Upper lobe of right lung (tissue), 1 donor: ENCODE data around the gene ATP4B. TPM values are rescaled to one million over a fixed set of nuclear protein-coding genes. Genes with fewer than 3 reads are reported as not detected.

Source experiments
- ATAC-seq: fragments of 200-7000 bp; cut with Tn5 transposase; one replicate; pipeline ENCODE4 v1.9.1; 2020; ENCODE audit warnings: mild to moderate bottlenecking, moderate library complexity
- DNase-seq: peaks from one replicate; pipeline ENCODE4 v3.0.0-alpha.2; 2020
- H3K27ac ChIP-seq: fragments of 200-600 bp; one replicate; pipeline ENCODE4 v1.8.0; 2022
- H3K27me3 ChIP-seq: fragments of 200-600 bp; one replicate; pipeline ENCODE4 v1.8.0; 2022; ENCODE audit warnings: mild to moderate bottlenecking
- H3K36me3 ChIP-seq: fragments of 200-600 bp; one replicate; pipeline ENCODE4 v1.8.0; 2022
- H3K4me1 ChIP-seq: fragments of 200-600 bp; one replicate; pipeline ENCODE4 v1.8.0; 2022
- H3K4me3 ChIP-seq: fragments of 200-600 bp; one replicate; pipeline ENCODE4 v1.8.0; 2022; ENCODE audit warnings: mild to moderate bottlenecking
- H3K9me3 ChIP-seq: fragments of 200-600 bp; one replicate; pipeline ENCODE4 v1.8.0; 2022
- CTCF ChIP-seq: fragments of 200-600 bp; IDR thresholded peaks from one replicate; pipeline ENCODE4 v1.8.0; 2022; ENCODE audit warnings: antibody characterized with exemption
- intact Hi-C: fragments of 100-400 bp; cut with DNase I; formaldehyde crosslinking; loops from one replicate; pipeline ENCODE4 v1.11.0; 2022
- total RNA-seq: library from RNA; stranded (reverse); fragmentation: NEBNext Ultra II Directional; extraction: Animal tissue kit (Norgen Biotek cat#: 25700); gene quantifications from one replicate; pipeline ENCODE4 v1.2.1, GENCODE V29; 2021
- donor health status: DM: no; HTN: yes; CAD: no; lungs with severe emphysema.

Gene ATP4B
- total RNA-seq, 1 donor from 2014 or later: not detected

- Histone ChIP-seq H3K27ac (no peak overlapping the region), H3K4me3 (no peak overlapping the region), H3K4me1 (peaks cover 13% of the 10 kb centered on the region), H3K36me3 (peaks cover 18% of the 10 kb centered on the region), H3K9me3 (no peaks in the 10 kb centered on the region), H3K27me3 (no peaks in the 10 kb centered on the region)
- no peak for TF ChIP-seq CTCF
- no peak for ATAC-seq
- no peak for DNase-seq
- intact Hi-C loops: no loop called here
These were observed 14.4 kb downstream of the ATP4B start for GRCh38 chr13:113643593-113643992.

GRCh38 chr13:113642563-113642962 is 15.4 kb downstream of the ATP4B start:
- Histone ChIP-seq H3K36me3 (peaks cover 22% of the 10 kb centered on the region), H3K9me3 (no peaks in the 10 kb centered on the region), H3K27ac (no peak overlapping the region), H3K27me3 (no peaks in the 10 kb centered on the region), H3K4me3 (no peak overlapping the region), H3K4me1 (peaks cover 13% of the 10 kb centered on the region)
- no peak for TF ChIP-seq CTCF
- intact Hi-C loops: no loop called here
- DNase-seq (no peak), ATAC-seq (no peak)

- TF ChIP-seq CTCF: no peak
- DNase-seq (no peak), ATAC-seq (no peak)
- no peaks in the 10 kb centered on the region for H3K27me3 ChIP-seq
- peaks cover 1% of the 10 kb centered on the region for H3K4me1 ChIP-seq
- no peaks in the 10 kb centered on the region for H3K9me3 ChIP-seq
- no peak overlapping the region for H3K4me3 ChIP-seq
- peaks cover 34% of the 10 kb centered on the region for H3K36me3 ChIP-seq
- no peak overlapping the region for H3K27ac ChIP-seq
- intact Hi-C loops: no loop called here
These were observed 16.6 kb downstream of the ATP4B start for GRCh38 chr13:113641426-113641825.

GRCh38 chr13:113639616-113640262 is 18.3 kb downstream of the ATP4B start:
- peaks cover 50% of the 10 kb centered on the region for H3K36me3 ChIP-seq
- ATAC-seq: no peak
- no peak overlapping the region for H3K27ac ChIP-seq

GRCh38 chr13:113638806-113639205 is 19.2 kb downstream of the ATP4B start:
- peaks cover 58% of the 10 kb centered on the region for H3K36me3 ChIP-seq
- H3K27me3 ChIP-seq: no peaks in the 10 kb centered on the region
- no peaks in the 10 kb centered on the region for H3K9me3 ChIP-seq
- H3K27ac ChIP-seq: no peak overlapping the region
- DNase-seq (no peak), ATAC-seq (no peak)
- intact Hi-C loops: no loop called here
- H3K4me1 ChIP-seq: no peaks in the 10 kb centered on the region
- no peak for TF ChIP-seq CTCF
- H3K4me3 ChIP-seq: no peak overlapping the region

More at GRCh38 chr13:113639616-113640262, 18.3 kb downstream of the ATP4B start:
- no peaks in the 10 kb centered on the region for H3K4me1 ChIP-seq
- intact Hi-C loops: no loop called here
- no peaks in the 10 kb centered on the region for H3K27me3 ChIP-seq
- peak; percentile 40 for DNase-seq
- no peak for TF ChIP-seq CTCF
- no peaks in the 10 kb centered on the region for H3K9me3 ChIP-seq
- H3K4me3 ChIP-seq: no peak overlapping the region
